H9 (cell line): ENCODE data around the gene IMMP2L. TPM values are rescaled to one million over a fixed set of nuclear protein-coding genes. Genes with fewer than 3 reads are reported as not detected.
A peak's percentile ranks its signal among the peaks of the same experiment; 100 is the strongest.

Experiments
- DNase-seq: peaks from one replicate; pipeline ENCODE4 v3.0.0-alpha.2; 2017
- H2AFZ ChIP-seq: one replicate; pipeline ENCODE4 v1.6.1; 2013; ENCODE audit warnings: mild to moderate bottlenecking, low read length, control low read depth, moderate library complexity
- H2AK5ac ChIP-seq: 2 replicates; pipeline ENCODE4 v1.6.1; 2013; ENCODE audit warnings: low read length, control low read depth, mixed read lengths; ENCODE audit not compliant: insufficient read length
- H2BK120ac ChIP-seq: one replicate; pipeline ENCODE4 v1.6.1; 2013; ENCODE audit warnings: low read depth, mild to moderate bottlenecking, low read length, control low read depth, inconsistent platforms; ENCODE audit not compliant: poor library complexity, severe bottlenecking
- H2BK12ac ChIP-seq: 2 replicates; pipeline ENCODE4 v1.6.1; 2013; ENCODE audit warnings: low read length, control low read depth, mixed read lengths, low read depth; ENCODE audit not compliant: insufficient read length
- H2BK15ac ChIP-seq: 2 replicates; pipeline ENCODE4 v1.6.1; 2013; ENCODE audit warnings: low read depth, low read length, control low read depth
- H2BK20ac ChIP-seq: one replicate; pipeline ENCODE4 v1.6.1; 2013; ENCODE audit warnings: low read depth, mild to moderate bottlenecking, low read length, control low read depth, inconsistent platforms; ENCODE audit not compliant: poor library complexity, severe bottlenecking
- H2BK5ac ChIP-seq: 2 replicates; pipeline ENCODE4 v1.6.1; 2013; ENCODE audit warnings: low read length, control low read depth, mixed read lengths; ENCODE audit not compliant: insufficient read length
- H3K14ac ChIP-seq: 2 replicates; pipeline ENCODE4 v1.6.1; 2013; ENCODE audit warnings: low read length, control low read depth; ENCODE audit not compliant: insufficient read depth
- H3K18ac ChIP-seq: 2 replicates; pipeline ENCODE4 v1.6.1; 2013; ENCODE audit warnings: low read depth, mild to moderate bottlenecking, mixed read lengths, low read length, control low read depth; ENCODE audit not compliant: insufficient read length
- H3K23ac ChIP-seq: 2 replicates; pipeline ENCODE4 v1.6.1; 2013; ENCODE audit warnings: low read length, control low read depth, mixed read lengths, low read depth; ENCODE audit not compliant: insufficient read length
- H3K23me2 ChIP-seq: 2 replicates; pipeline ENCODE4 v1.6.1; 2013; ENCODE audit warnings: low read depth, mild to moderate bottlenecking, mixed read lengths, low read length, control low read depth; ENCODE audit not compliant: insufficient read length, poor library complexity, severe bottlenecking
- H3K27ac ChIP-seq: 2 replicates; pipeline ENCODE4 v1.5.1; 2013; ENCODE audit warnings: low read length, control low read depth, mixed read lengths, low read depth; ENCODE audit not compliant: insufficient read length
- H3K27me3 ChIP-seq: 2 replicates; pipeline ENCODE4 v1.6.1; 2013; ENCODE audit warnings: low read length, control low read depth, inconsistent platforms; ENCODE audit not compliant: insufficient read depth
- H3K4ac ChIP-seq: 2 replicates; pipeline ENCODE4 v1.6.1; 2013; ENCODE audit warnings: low read depth, mild to moderate bottlenecking, control low read depth, inconsistent platforms, low read length, moderate library complexity
- H3K4me1 ChIP-seq: 2 replicates; pipeline ENCODE4 v1.6.1; 2013; ENCODE audit warnings: low read length, control low read depth, inconsistent platforms; ENCODE audit not compliant: insufficient read depth
- H3K4me2 ChIP-seq: 2 replicates; pipeline ENCODE4 v1.6.1; 2013; ENCODE audit warnings: low read length, control low read depth, mixed read lengths; ENCODE audit not compliant: insufficient read length, insufficient read depth
- H3K56ac ChIP-seq: 2 replicates; pipeline ENCODE4 v1.6.1; 2013; ENCODE audit warnings: low read depth, mild to moderate bottlenecking, mixed read lengths, low read length, control low read depth; ENCODE audit not compliant: insufficient read length
- H3K79me1 ChIP-seq: 2 replicates; pipeline ENCODE4 v1.6.1; 2013; ENCODE audit warnings: low read depth, mild to moderate bottlenecking, moderate library complexity, low read length, control low read depth, inconsistent platforms; ENCODE audit not compliant: insufficient read depth, poor library complexity, severe bottlenecking
- H3K79me2 ChIP-seq: 2 replicates; pipeline ENCODE4 v1.6.1; 2013; ENCODE audit warnings: low read length, control low read depth, inconsistent platforms; ENCODE audit not compliant: insufficient read depth
- H3K9ac ChIP-seq: 2 replicates; pipeline ENCODE4 v1.6.1; 2013; ENCODE audit warnings: low read length, control low read depth, mixed read lengths; ENCODE audit not compliant: insufficient read length; ENCODE audit errors: extremely low read depth
- H3K9me3 ChIP-seq: one replicate; pipeline ENCODE4 v1.6.1; 2013; ENCODE audit warnings: low read depth, low read length, inconsistent platforms; ENCODE audit not compliant: control insufficient read depth
- H3T11ph ChIP-seq: one replicate; pipeline ENCODE4 v1.6.1; 2013; ENCODE audit warnings: mild to moderate bottlenecking, low read length, control low read depth, inconsistent platforms
- H4K20me1 ChIP-seq: one replicate; pipeline ENCODE4 v1.6.1; 2013; ENCODE audit not compliant: control insufficient read depth, insufficient read length, insufficient read depth
- H4K5ac ChIP-seq: 2 replicates; pipeline ENCODE4 v1.6.1; 2013; ENCODE audit warnings: low read depth, mild to moderate bottlenecking, mixed read lengths, low read length, control low read depth; ENCODE audit not compliant: insufficient read length
- H4K8ac ChIP-seq: replicated peaks from 2 replicates; pipeline ENCODE4 v1.6.1; 2013; ENCODE audit warnings: low read length, control low read depth, mixed read lengths, low read depth; ENCODE audit not compliant: insufficient read length
- H4K91ac ChIP-seq: 2 replicates; pipeline ENCODE4 v1.6.1; 2013; ENCODE audit warnings: low read depth, mild to moderate bottlenecking, moderate library complexity, mixed read lengths, low read length, control low read depth; ENCODE audit not compliant: insufficient read length
- H3K27ac Mint-ChIP-seq, 3 experiments: 2 replicates in 2 of 3; 3 replicates in 1 of 3; pipeline ENCODE4 v1.8.0; 2020 to 2021; ENCODE audit warnings: mixed read lengths in 3 of 3, mild to moderate bottlenecking in 1 of 3, moderate library complexity in 1 of 3
- H3K27me3 Mint-ChIP-seq: 2 replicates; pipeline ENCODE4 v1.8.0; 2021; ENCODE audit warnings: low read depth, mild to moderate bottlenecking, moderate library complexity, mixed read lengths
- H3K36me3 Mint-ChIP-seq, 3 experiments: 2 replicates in 2 of 3; 3 replicates in 1 of 3; pipeline ENCODE4 v1.8.0; 2020 to 2021; ENCODE audit warnings: low read depth in 3 of 3, mixed read lengths in 3 of 3; ENCODE audit not compliant: insufficient read depth in 1 of 3
- H3K4me1 Mint-ChIP-seq, 2 experiments: 2 replicates each; pipeline ENCODE4 v1.8.0; 2020; ENCODE audit warnings: mixed read lengths in 2 of 2
- H3K4me3 Mint-ChIP-seq, 2 experiments: 2 replicates in 1 of 2; 3 replicates in 1 of 2; pipeline ENCODE4 v1.8.0; 2020 to 2021; ENCODE audit warnings: mild to moderate bottlenecking in 2 of 2, mixed read lengths in 2 of 2, moderate library complexity in 1 of 2
- H3K9me3 Mint-ChIP-seq, 2 experiments: 2 replicates in 1 of 2; 3 replicates in 1 of 2; pipeline ENCODE4 v1.8.0; 2020; ENCODE audit warnings: mild to moderate bottlenecking in 2 of 2, mixed read lengths in 2 of 2, moderate library complexity in 1 of 2
- CTCF ChIP-seq: fragments of 200-600 bp; sonication (generic); conservative IDR thresholded peaks from 3 replicates; pipeline ENCODE4 v1.8.0; 2021; ENCODE audit warnings: antibody characterized with exemption, mild to moderate bottlenecking
- WGBS: extraction: QIAGEN DNeasy Blood & Tissue Kit; methylation state at CpG from one replicate; pipeline ENCODE4 v1.1.7; 2013; ENCODE audit warnings: missing lambda C conversion rate, low lambda C conversion rate, mixed read lengths; ENCODE audit not compliant: insufficient read length; ENCODE audit errors: extremely low coverage; 5-methylcytosine and 5-hydroxymethylcytosine counted together
- total RNA-seq: library from RNA; stranded (reverse); gene quantifications from 2 replicates; pipeline ENCODE4 v1.2.1, GENCODE V29; 2021

The IMMP2L gene
- total RNA-seq, 1 experiment from 2014 or later = 14.7 TPM

GRCh38 chr7:111096997-111097396 is 465.3 kb downstream of the IMMP2L start:
- Histone ChIP-seq H3T11ph (no peak overlapping the region), H3K4me1 (no peaks in the 10 kb centered on the region; the same call in 1 of the 2 replicates), H3K27ac (no peak overlapping the region), H2BK120ac (no peak overlapping the region), H3K18ac (no peak overlapping the region), H3K79me2 (no peaks in the 10 kb centered on the region), H3K9me3 (no peaks in the 10 kb centered on the region), H3K9ac (no peak overlapping the region), H4K91ac (no peak overlapping the region), H4K8ac (no peak overlapping the region), H3K23ac (no peak overlapping the region), H3K56ac (no peak overlapping the region), H2AFZ (no peak overlapping the region), H4K5ac (no peak overlapping the region), H2BK20ac (no peak overlapping the region), H2BK12ac (no peak overlapping the region), H4K20me1 (no peaks in the 10 kb centered on the region), H3K4me2 (no peak overlapping the region), H3K4ac (no peak overlapping the region), H3K79me1 (no peaks in the 10 kb centered on the region), H3K27me3 (no peaks in the 10 kb centered on the region), H2BK5ac (no peak overlapping the region), H2AK5ac (no peak overlapping the region), H3K14ac (no peak overlapping the region), H3K23me2 (no peaks in the 10 kb centered on the region), H2BK15ac (no peak overlapping the region)
- Mint-ChIP-seq H3K36me3 (no peaks in the 10 kb centered on the region), H3K4me3 (peak overlapping the region in 1 of 2 experiments; percentile 8; a peak in 1 of 5 replicates), H3K27me3 (no peaks in the 10 kb centered on the region), H3K9me3 (no peaks in the 10 kb centered on the region), H3K4me1 (peaks cover 69 to 71% of the 10 kb centered on the region in 2 experiments), H3K27ac (peak overlapping the region; percentile 79 to 98 (median 91); a peak in 6 of 7 replicates)
- TF ChIP-seq CTCF = peak; percentile 51
- DNase-seq = peak; percentile 58
- WGBS = no CpG with 5 or more reads among the region's 3 CpGs
